ENCODE measurements around the gene MTRF1.

MTRF1 gene, protein sequence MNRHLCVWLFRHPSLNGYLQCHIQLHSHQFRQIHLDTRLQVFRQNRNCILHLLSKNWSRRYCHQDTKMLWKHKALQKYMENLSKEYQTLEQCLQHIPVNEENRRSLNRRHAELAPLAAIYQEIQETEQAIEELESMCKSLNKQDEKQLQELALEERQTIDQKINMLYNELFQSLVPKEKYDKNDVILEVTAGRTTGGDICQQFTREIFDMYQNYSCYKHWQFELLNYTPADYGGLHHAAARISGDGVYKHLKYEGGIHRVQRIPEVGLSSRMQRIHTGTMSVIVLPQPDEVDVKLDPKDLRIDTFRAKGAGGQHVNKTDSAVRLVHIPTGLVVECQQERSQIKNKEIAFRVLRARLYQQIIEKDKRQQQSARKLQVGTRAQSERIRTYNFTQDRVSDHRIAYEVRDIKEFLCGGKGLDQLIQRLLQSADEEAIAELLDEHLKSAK

DNA sequence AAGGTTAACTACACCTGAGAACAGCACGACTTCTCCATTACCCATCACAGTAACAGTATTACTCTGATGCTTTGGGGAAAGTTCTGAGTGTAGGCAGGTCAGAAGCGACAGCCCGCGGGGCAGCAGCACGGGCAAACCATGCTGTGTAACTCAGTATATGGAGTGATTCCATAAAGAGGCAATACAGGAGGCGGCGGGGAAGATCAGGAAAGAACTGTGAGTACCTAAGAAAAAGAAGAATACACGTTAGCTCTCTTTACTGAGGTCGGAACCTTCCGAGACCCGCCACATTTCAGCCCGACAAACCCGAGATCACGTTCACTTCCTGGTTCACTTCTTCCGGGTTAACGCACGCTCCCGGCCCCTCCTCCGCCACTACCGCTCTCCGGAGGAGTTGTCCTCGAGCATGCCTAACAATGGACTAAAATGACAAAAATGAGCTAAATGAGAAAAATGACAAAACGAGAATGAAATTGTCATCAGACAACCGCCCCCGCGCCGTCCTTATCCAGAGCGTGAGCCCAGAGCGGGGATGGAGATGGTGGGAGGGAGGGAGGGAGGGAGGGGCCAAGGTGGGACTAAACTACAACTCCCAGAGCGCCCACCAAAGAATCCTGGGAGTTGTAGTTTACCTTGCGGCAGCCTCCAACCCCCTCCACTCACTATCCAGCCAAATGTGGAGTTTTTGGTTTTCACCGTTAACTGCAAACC is at the start of gene MTRF1:
MTRF1 (minus strand) TSS at position 316 of the 711 bp plus-strand sequence. CDS start 2,669 bp downstream, outside the sequence.
- TF ChIP-seq YY1 (IDR thresholded peaks at IDR 0.05; ENCODE audit: low read depth) (peak; percentile 51; the same call in 1 of the 2 replicates), FOXM1 (IDR thresholded peaks at IDR 0.05; ENCODE audit: borderline replicate concordance, low read depth) (no peak), TAF1 (IDR thresholded peaks at IDR 0.05; ENCODE audit: low read depth) (peak; percentile 45; the same call in 1 of the 2 replicates), TCF12 (IDR thresholded peaks at IDR 0.05; ENCODE audit: low read depth) (peak; percentile 66; the same call in 1 of the 2 replicates)
- TF ChIP-seq, protein P1, sequence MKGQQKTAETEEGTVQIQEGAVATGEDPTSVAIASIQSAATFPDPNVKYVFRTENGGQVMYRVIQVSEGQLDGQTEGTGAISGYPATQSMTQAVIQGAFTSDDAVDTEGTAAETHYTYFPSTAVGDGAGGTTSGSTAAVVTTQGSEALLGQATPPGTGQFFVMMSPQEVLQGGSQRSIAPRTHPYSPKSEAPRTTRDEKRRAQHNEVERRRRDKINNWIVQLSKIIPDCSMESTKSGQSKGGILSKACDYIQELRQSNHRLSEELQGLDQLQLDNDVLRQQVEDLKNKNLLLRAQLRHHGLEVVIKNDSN (IDR thresholded peaks at IDR 0.05) = peak; percentile 59; the same call in 1 of the 2 replicates
- TF ChIP-seq, protein P2, sequence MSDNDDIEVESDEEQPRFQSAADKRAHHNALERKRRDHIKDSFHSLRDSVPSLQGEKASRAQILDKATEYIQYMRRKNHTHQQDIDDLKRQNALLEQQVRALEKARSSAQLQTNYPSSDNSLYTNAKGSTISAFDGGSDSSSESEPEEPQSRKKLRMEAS (IDR thresholded peaks at IDR 0.05) = peak; percentile 77

DNA sequence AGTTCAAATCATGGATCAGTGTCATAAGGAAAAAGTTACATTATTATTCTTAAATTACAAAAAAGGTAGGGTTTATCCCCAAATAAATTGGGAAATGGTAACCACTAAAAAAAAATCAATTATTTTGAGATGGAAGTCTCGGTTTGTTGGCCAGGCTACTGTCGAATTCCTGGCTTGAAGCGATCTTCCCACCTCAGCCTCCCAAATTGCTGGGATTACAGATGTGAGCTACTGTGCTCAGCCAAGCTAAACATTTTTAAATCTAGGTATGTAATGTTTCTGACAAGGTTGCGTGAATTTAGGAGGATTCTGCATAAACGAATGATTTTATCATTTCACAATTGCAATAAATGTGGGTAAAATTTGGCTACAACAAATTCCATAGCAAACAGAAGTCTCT is 49.7 kb upstream of the MTRF1 start:
- TF ChIP-seq TEAD4 (IDR thresholded peaks at IDR 0.05) (no peak; the same call in 1 of the 2 replicates), RAD21 (IDR thresholded peaks at IDR 0.05; ENCODE audit: low read depth) (no peak), FOXM1 (IDR thresholded peaks at IDR 0.05; ENCODE audit: borderline replicate concordance, low read depth) (no peak), EGR1 (IDR thresholded peaks at IDR 0.05) (no peak), NFIC (IDR thresholded peaks at IDR 0.05) (no peak), ZBTB7A (IDR thresholded peaks at IDR 0.05; ENCODE audit: low read depth) (no peak), TAF1 (IDR thresholded peaks at IDR 0.05; ENCODE audit: low read depth) (no peak), CEBPB (IDR thresholded peaks at IDR 0.05) (no peak), EP300 (IDR thresholded peaks at IDR 0.05; ENCODE audit: borderline replicate concordance) (no peak)
- TF ChIP-seq, protein P2 (IDR thresholded peaks at IDR 0.05) = no peak
- TF ChIP-seq, protein P1 (IDR thresholded peaks at IDR 0.05) = no peak
- TF ChIP-seq, protein P3, sequence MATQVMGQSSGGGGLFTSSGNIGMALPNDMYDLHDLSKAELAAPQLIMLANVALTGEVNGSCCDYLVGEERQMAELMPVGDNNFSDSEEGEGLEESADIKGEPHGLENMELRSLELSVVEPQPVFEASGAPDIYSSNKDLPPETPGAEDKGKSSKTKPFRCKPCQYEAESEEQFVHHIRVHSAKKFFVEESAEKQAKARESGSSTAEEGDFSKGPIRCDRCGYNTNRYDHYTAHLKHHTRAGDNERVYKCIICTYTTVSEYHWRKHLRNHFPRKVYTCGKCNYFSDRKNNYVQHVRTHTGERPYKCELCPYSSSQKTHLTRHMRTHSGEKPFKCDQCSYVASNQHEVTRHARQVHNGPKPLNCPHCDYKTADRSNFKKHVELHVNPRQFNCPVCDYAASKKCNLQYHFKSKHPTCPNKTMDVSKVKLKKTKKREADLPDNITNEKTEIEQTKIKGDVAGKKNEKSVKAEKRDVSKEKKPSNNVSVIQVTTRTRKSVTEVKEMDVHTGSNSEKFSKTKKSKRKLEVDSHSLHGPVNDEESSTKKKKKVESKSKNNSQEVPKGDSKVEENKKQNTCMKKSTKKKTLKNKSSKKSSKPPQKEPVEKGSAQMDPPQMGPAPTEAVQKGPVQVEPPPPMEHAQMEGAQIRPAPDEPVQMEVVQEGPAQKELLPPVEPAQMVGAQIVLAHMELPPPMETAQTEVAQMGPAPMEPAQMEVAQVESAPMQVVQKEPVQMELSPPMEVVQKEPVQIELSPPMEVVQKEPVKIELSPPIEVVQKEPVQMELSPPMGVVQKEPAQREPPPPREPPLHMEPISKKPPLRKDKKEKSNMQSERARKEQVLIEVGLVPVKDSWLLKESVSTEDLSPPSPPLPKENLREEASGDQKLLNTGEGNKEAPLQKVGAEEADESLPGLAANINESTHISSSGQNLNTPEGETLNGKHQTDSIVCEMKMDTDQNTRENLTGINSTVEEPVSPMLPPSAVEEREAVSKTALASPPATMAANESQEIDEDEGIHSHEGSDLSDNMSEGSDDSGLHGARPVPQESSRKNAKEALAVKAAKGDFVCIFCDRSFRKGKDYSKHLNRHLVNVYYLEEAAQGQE (IDR thresholded peaks at IDR 0.05; ENCODE audit: low read depth) = no peak

DNA sequence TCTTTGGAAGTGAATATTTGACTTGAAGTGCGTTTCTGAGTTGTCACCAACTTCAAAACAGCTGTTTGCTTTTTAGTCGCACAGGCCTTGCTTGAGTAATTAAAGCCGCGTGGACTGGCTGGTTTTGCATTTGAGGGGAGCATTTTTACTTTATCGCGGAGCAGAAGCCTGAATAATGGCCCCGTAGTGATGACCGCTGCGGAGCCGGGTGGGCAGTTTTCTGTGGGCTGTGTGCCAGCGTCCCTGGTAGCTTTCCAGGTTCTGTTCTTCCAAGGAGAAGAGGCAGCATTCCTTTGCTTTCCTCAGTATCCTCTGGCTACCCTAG is 48.8 kb upstream of the MTRF1 start:
- TF ChIP-seq, protein P2 (IDR thresholded peaks at IDR 0.05) = 0 out of 2 replicates have a peak, but pooled peaks have one; percentile 21
- TF ChIP-seq TCF12 (IDR thresholded peaks at IDR 0.05; ENCODE audit: low read depth) (no peak), NFIC (IDR thresholded peaks at IDR 0.05) (peak; percentile 73)
- TF ChIP-seq, protein P1 (IDR thresholded peaks at IDR 0.05) = no peak

DNA sequence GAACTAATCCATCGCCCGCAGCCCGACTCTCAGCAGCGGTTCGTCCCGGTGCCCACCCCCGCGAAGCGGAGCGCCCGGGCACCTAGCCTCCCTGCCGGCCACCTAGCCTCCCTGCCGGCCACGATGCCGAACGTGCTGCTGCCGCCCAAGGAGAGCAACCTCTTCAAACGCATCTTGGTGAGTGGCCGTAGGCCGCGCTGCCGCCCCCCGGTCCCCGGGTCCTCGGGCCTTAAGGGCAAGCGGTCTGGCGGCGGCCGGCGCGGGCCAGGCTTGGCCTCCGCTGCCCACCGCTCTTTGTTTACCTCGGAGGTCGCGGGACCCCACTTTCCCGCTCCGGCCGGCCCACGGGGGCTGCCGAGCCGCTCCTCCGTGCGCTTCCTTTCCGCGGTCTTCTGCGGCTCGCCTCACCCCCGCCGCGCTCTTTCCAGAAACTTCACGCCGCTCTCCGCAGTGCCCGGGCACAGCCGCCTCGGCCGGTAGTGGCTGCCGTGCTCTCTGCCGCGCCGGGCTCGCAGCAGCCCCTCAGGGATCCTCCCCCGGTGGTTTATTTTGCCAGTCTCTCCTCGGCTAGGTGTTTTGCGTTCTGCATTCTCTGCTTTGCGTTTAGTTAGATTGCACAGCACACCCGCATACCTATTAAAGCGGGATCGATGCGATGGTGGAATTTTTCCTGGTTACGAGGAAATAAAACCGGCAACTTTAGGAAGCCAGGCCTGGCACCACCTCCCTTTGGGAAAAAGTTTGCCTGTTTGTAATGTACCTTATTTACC is 48.2 kb upstream of the MTRF1 start:
- no peak for TF ChIP-seq RAD21 (IDR thresholded peaks at IDR 0.05; ENCODE audit: low read depth)
- TF ChIP-seq, protein P2 (IDR thresholded peaks at IDR 0.05) = peak; percentile 7; the same call in 1 of the 2 replicates

DNA sequence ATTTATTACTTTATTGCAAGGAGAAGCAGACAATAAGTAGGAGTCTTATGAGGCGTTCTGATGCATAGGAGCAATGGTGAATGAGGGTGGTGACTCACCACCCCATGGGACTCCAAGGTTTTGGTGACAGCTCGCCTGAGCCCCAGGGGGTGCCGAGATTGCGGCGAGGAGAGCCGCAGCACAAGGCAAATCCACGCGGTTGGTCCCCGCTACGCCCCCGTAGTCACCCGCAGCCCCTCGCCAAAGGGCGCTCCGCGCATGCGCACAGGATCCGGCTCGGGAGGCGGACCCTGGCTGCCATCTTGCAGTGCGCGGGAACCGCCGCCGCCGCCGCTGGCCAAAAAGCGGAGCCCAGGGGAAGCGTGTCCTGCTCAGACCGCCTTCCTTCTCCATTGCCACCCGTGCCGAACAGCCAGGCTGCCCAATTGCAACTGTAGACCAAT is 47.6 kb upstream of the MTRF1 start, which contains the start of gene NAA16:
NAA16 (plus strand) TSS at position 305 of the 443 bp plus-strand sequence. CDS start 262 bp downstream, outside the sequence.
- TF ChIP-seq EP300 (IDR thresholded peaks at IDR 0.05; ENCODE audit: borderline replicate concordance) (peak; percentile 48; the same call in 1 of the 2 replicates), EGR1 (IDR thresholded peaks at IDR 0.05) (peak; percentile 88), CEBPB (IDR thresholded peaks at IDR 0.05) (no peak), TAF1 (IDR thresholded peaks at IDR 0.05; ENCODE audit: low read depth) (peak; percentile 87), TEAD4 (IDR thresholded peaks at IDR 0.05) (no peak; the same call in none of the 2 replicates), CREB1 (IDR thresholded peaks at IDR 0.05; ENCODE audit: low read depth) (no peak), TCF12 (IDR thresholded peaks at IDR 0.05; ENCODE audit: low read depth) (no peak; the same call in 1 of the 2 replicates), YY1 (IDR thresholded peaks at IDR 0.05; ENCODE audit: low read depth) (peak; percentile 89), ZBTB7A (IDR thresholded peaks at IDR 0.05; ENCODE audit: low read depth) (peak; percentile 92), RAD21 (IDR thresholded peaks at IDR 0.05; ENCODE audit: low read depth) (no peak)
- TF ChIP-seq, protein P2 (IDR thresholded peaks at IDR 0.05) = peak; percentile 58
- TF ChIP-seq, protein P3 (IDR thresholded peaks at IDR 0.05; ENCODE audit: low read depth) = no peak
- TF ChIP-seq, protein P1 (IDR thresholded peaks at IDR 0.05) = 0 out of 2 replicates have a peak, but pooled peaks have one; percentile 8
